Measurements from ENCODE around the gene PTK7.

The PTK7 gene

GRCh38 chr6:43082806-43083655 is 6.9 kb downstream of the PTK7 start:
- in situ Hi-C loops (cut with MboI; ENCODE audit: low pct_unique_long_range_greater_than_20kb, low sequenced_read_pairs, unreplicated experiment) = no loop called here
- no peak for DNase-seq (ENCODE audit: low spot score)
- no peak for TF ChIP-seq CTCF (IDR thresholded peaks at IDR 0.05; ENCODE audit: extremely low read depth, insufficient read depth, missing control alignments)

GRCh38 chr6:43086022-43086658 is 10.0 kb downstream of the PTK7 start:
- DNase-seq (ENCODE audit: low spot score) = peak; percentile 79
- no peak for TF ChIP-seq CTCF (IDR thresholded peaks at IDR 0.05; ENCODE audit: extremely low read depth, insufficient read depth, missing control alignments)
- in situ Hi-C loops (cut with MboI; ENCODE audit: low pct_unique_long_range_greater_than_20kb, low sequenced_read_pairs, unreplicated experiment) = no loop called here

GRCh38 chr6:43088654-43089056 is 12.5 kb downstream of the PTK7 start:
- in situ Hi-C loops (cut with MboI; ENCODE audit: low pct_unique_long_range_greater_than_20kb, low sequenced_read_pairs, unreplicated experiment) = no loop called here
- no peak for TF ChIP-seq CTCF (IDR thresholded peaks at IDR 0.05; ENCODE audit: extremely low read depth, insufficient read depth, missing control alignments)
- no peak for DNase-seq (ENCODE audit: low spot score)

GRCh38 chr6:43089467-43089866 is 13.4 kb downstream of the PTK7 start:
- in situ Hi-C loops (cut with MboI; ENCODE audit: low pct_unique_long_range_greater_than_20kb, low sequenced_read_pairs, unreplicated experiment) = no loop called here
- no peak for DNase-seq (ENCODE audit: low spot score)
- no peak for TF ChIP-seq CTCF (IDR thresholded peaks at IDR 0.05; ENCODE audit: extremely low read depth, insufficient read depth, missing control alignments)

- TF ChIP-seq CTCF (IDR thresholded peaks at IDR 0.05; ENCODE audit: extremely low read depth, insufficient read depth, missing control alignments) = no peak
- in situ Hi-C loops (cut with MboI; ENCODE audit: low pct_unique_long_range_greater_than_20kb, low sequenced_read_pairs, unreplicated experiment) = no loop called here
- DNase-seq (ENCODE audit: low spot score) = no peak
Observed at GRCh38 chr6:43089874-43090558, 13.9 kb downstream of the PTK7 start.

GRCh38 chr6:43090559-43090956 is 14.4 kb downstream of the PTK7 start:
- no peak for DNase-seq (ENCODE audit: low spot score)
- in situ Hi-C loops (cut with MboI; ENCODE audit: low pct_unique_long_range_greater_than_20kb, low sequenced_read_pairs, unreplicated experiment) = no loop called here
- TF ChIP-seq CTCF (IDR thresholded peaks at IDR 0.05; ENCODE audit: extremely low read depth, insufficient read depth, missing control alignments) = no peak

All from GM13977 (cell line).